Kidney capillary endothelial cell (primary cell): ENCODE measurements around the gene CARD10.

ENCODE experiments used
- DNase-seq: peaks from one replicate; pipeline ENCODE4 v3.0.0-alpha.2; 2018; ENCODE audit warnings: low spot score

The CARD10 gene

GRCh38 chr22:37503850-37504249, 15.4 kb downstream of the CARD10 start:
- no peak for DNase-seq

GRCh38 chr22:37503183-37503683, 16.0 kb downstream of the CARD10 start:
- no peak for DNase-seq

- DNase-seq, result no peak
These were observed 16.7 kb downstream of the CARD10 start for GRCh38 chr22:37502342-37503182.

GRCh38 chr22:37501610-37502341, 17.4 kb downstream of the CARD10 start:
- DNase-seq, result peak; percentile 69

- no peak for DNase-seq
These were observed 18.2 kb downstream of the CARD10 start for GRCh38 chr22:37500745-37501609.

- no peak for DNase-seq
These were observed 19.2 kb downstream of the CARD10 start for GRCh38 chr22:37499789-37500540.

- DNase-seq, result no peak
These were observed 20.0 kb downstream of the CARD10 start for GRCh38 chr22:37499027-37499707.

GRCh38 chr22:37498289-37498909, 20.8 kb downstream of the CARD10 start:
- no peak for DNase-seq

- DNase-seq, result no peak
These were observed 22.1 kb downstream of the CARD10 start for GRCh38 chr22:37497062-37497599.

- DNase-seq, result no peak
These were observed 22.6 kb downstream of the CARD10 start for GRCh38 chr22:37496651-37497050.

GRCh38 chr22:37493979-37494378, 25.2 kb downstream of the CARD10 start:
- no peak for DNase-seq

GRCh38 chr22:37492428-37493344, 26.5 kb downstream of the CARD10 start:
- DNase-seq, result no peak

GRCh38 chr22:37491559-37492427, 27.4 kb downstream of the CARD10 start:
- no peak for DNase-seq

GRCh38 chr22:37491106-37491505, 28.1 kb downstream of the CARD10 start:
- DNase-seq, result no peak

- DNase-seq, result no peak
These were observed 29.2 kb downstream of the CARD10 start for GRCh38 chr22:37489983-37490382.

- DNase-seq, result no peak
These were observed 30.7 kb downstream of the CARD10 start for GRCh38 chr22:37488337-37489135.

GRCh38 chr22:37487571-37487970, 31.6 kb downstream of the CARD10 start:
- DNase-seq, result no peak
